WERI-Rb-1 (cell line): Measurements from ENCODE around the gene CCL8.

Source experiments
- DNase-seq: peaks from one replicate; pipeline ENCODE4 v3.0.0-alpha.2; 2020
- H3K27ac ChIP-seq: fragments of 250-450 bp; sonication (Bioruptor Pico); 2 replicates; pipeline ENCODE4 v1.5.1; 2020; ENCODE audit warnings: mild to moderate bottlenecking, moderate library complexity
- H3K27me3 ChIP-seq: fragments of 250-450 bp; sonication (Bioruptor Pico); 2 replicates; pipeline ENCODE4 v1.5.1; 2021; ENCODE audit warnings: mild to moderate bottlenecking, low read depth, moderate library complexity; ENCODE audit not compliant: insufficient read depth, severe bottlenecking
- H3K36me3 ChIP-seq: fragments of 250-450 bp; sonication (Bioruptor Pico); 2 replicates; pipeline ENCODE4 v1.5.1; 2020; ENCODE audit warnings: mild to moderate bottlenecking, moderate library complexity
- H3K4me3 ChIP-seq: 2 replicates; pipeline ENCODE4 v1.5.1; 2011; ENCODE audit warnings: low read depth, mild to moderate bottlenecking, control low read depth, low read length
- H3K9me3 ChIP-seq: fragments of 250-450 bp; sonication (Bioruptor Pico); 2 replicates; pipeline ENCODE4 v1.5.1; 2021; ENCODE audit warnings: mild to moderate bottlenecking, moderate library complexity; ENCODE audit not compliant: severe bottlenecking
- CTCF ChIP-seq: IDR thresholded peaks from 2 replicates; pipeline ENCODE4 v1.5.1; 2011; ENCODE audit warnings: low read depth, mild to moderate bottlenecking, control low read depth, inconsistent platforms, low read length

Gene CCL8

GRCh38 chr17:34300652-34301370 is 18.4 kb upstream of the CCL8 start:
- Histone ChIP-seq H3K9me3 (no peaks in the 10 kb centered on the region), H3K4me3 (no peak overlapping the region), H3K27ac (no peak overlapping the region), H3K36me3 (no peaks in the 10 kb centered on the region), H3K27me3 (peaks cover 63% of the 10 kb centered on the region)
- no peak for DNase-seq
- TF ChIP-seq CTCF, result no peak

GRCh38 chr17:34301986-34302385 is 17.2 kb upstream of the CCL8 start:
- no peaks in the 10 kb centered on the region for H3K36me3 ChIP-seq
- no peak overlapping the region for H3K27ac ChIP-seq
- no peak for DNase-seq
- H3K4me3 ChIP-seq, result no peak overlapping the region
- no peak for TF ChIP-seq CTCF
- H3K9me3 ChIP-seq, result no peaks in the 10 kb centered on the region
- H3K27me3 ChIP-seq, result peaks cover 75% of the 10 kb centered on the region

- no peaks in the 10 kb centered on the region for H3K9me3 ChIP-seq
- H3K27me3 ChIP-seq, result peaks cover 81% of the 10 kb centered on the region
- H3K4me3 ChIP-seq, result no peak overlapping the region
- TF ChIP-seq CTCF, result no peak
- no peak overlapping the region for H3K27ac ChIP-seq
- DNase-seq, result no peak
- no peaks in the 10 kb centered on the region for H3K36me3 ChIP-seq
These were observed 16.6 kb upstream of the CCL8 start for GRCh38 chr17:34302636-34303035.

- no peak overlapping the region for H3K27ac ChIP-seq
- no peak for DNase-seq
- H3K27me3 ChIP-seq, result peaks cover 87% of the 10 kb centered on the region
- TF ChIP-seq CTCF, result no peak
- no peaks in the 10 kb centered on the region for H3K9me3 ChIP-seq
- no peak overlapping the region for H3K4me3 ChIP-seq
- H3K36me3 ChIP-seq, result no peaks in the 10 kb centered on the region
These were observed 15.6 kb upstream of the CCL8 start for GRCh38 chr17:34303606-34304005.

- H3K9me3 ChIP-seq, result no peaks in the 10 kb centered on the region
- DNase-seq, result no peak
- no peak overlapping the region for H3K4me3 ChIP-seq
- H3K36me3 ChIP-seq, result no peaks in the 10 kb centered on the region
- TF ChIP-seq CTCF, result no peak
- H3K27me3 ChIP-seq, result peaks cover 92% of the 10 kb centered on the region
- H3K27ac ChIP-seq, result no peak overlapping the region
These were observed 14.2 kb upstream of the CCL8 start for GRCh38 chr17:34305061-34305460.

GRCh38 chr17:34305606-34306005 is 13.6 kb upstream of the CCL8 start:
- TF ChIP-seq CTCF, result no peak
- H3K9me3 ChIP-seq, result no peaks in the 10 kb centered on the region
- H3K36me3 ChIP-seq, result no peaks in the 10 kb centered on the region
- no peak for DNase-seq
- no peak overlapping the region for H3K27ac ChIP-seq
- no peak overlapping the region for H3K4me3 ChIP-seq
- H3K27me3 ChIP-seq, result peaks cover 91% of the 10 kb centered on the region
